OCI-LY7 (cell line): Measurements from ENCODE around the gene FCHSD2. TPM values are rescaled to one million over a fixed set of nuclear protein-coding genes. Genes with fewer than 3 reads are reported as not detected.

Experiments
- BruUV-seq: library from RNA; stranded (reverse); fragments of 400-500 nt; replicated peaks from 2 replicates; lab custom pipeline; 2021; lab: Mats Ljungman, UMichigan
- CTCF ChIA-PET: fragments of 300-600 bp; sonication (Branson Sonifier 250); formaldehyde crosslinking; loops from one replicate; lab custom pipeline; 2022; ENCODE audit warnings: antibody characterized with exemption; ENCODE audit not compliant: unreplicated experiment; lab: Charles Lee
- POLR2A ChIA-PET: fragments of 300-600 bp; sonication (Branson Sonifier 250); formaldehyde crosslinking; loops from one replicate; lab custom pipeline; 2022; ENCODE audit warnings: antibody characterized with exemption; lab: Charles Lee
- DNase-seq: peaks from one replicate; pipeline ENCODE4 v3.0.0-alpha.2; 2015; ENCODE audit warnings: low spot score
- H2AFZ ChIP-seq: fragments of 200-600 bp; sonication (generic), shearing (Covaris generic); 2 replicates; pipeline ENCODE4 v1.6.1; 2014; ENCODE audit warnings: mild to moderate bottlenecking, antibody characterized with exemption, low read length, moderate library complexity
- H3K27ac ChIP-seq: fragments of 200-600 bp; sonication (generic); 2 replicates; pipeline ENCODE4 v1.5.1; 2014; ENCODE audit warnings: mixed run types, low read depth, mild to moderate bottlenecking, moderate library complexity, low read length, inconsistent platforms; ENCODE audit not compliant: poor library complexity, severe bottlenecking
- H3K36me3 ChIP-seq: fragments of 200-600 bp; sonication (generic); 2 replicates; pipeline ENCODE4 v1.6.1; 2014; ENCODE audit warnings: mild to moderate bottlenecking, antibody characterized with exemption, low read length, moderate library complexity, mixed read lengths; ENCODE audit not compliant: insufficient read depth
- H3K4me1 ChIP-seq: fragments of 200-600 bp; sonication (generic); 2 replicates; pipeline ENCODE4 v1.5.1; 2014; ENCODE audit warnings: mild to moderate bottlenecking, low read length; ENCODE audit not compliant: insufficient read depth, poor library complexity, severe bottlenecking
- H3K4me2 ChIP-seq: fragments of 200-600 bp; sonication (generic); 2 replicates; pipeline ENCODE4 v1.6.1; 2014; ENCODE audit warnings: mild to moderate bottlenecking, low read length
- H3K4me3 ChIP-seq: fragments of 200-600 bp; sonication (generic); 2 replicates; pipeline ENCODE4 v1.5.1; 2014; ENCODE audit warnings: mild to moderate bottlenecking, low read depth, low read length; ENCODE audit not compliant: poor library complexity, severe bottlenecking
- H3K79me2 ChIP-seq: fragments of 200-600 bp; sonication (generic); 2 replicates; pipeline ENCODE4 v1.6.1; 2016; ENCODE audit warnings: low read depth, mild to moderate bottlenecking, low read length, moderate library complexity, mixed read lengths; ENCODE audit not compliant: insufficient read depth
- H3K9me2 ChIP-seq: fragments of 200-600 bp; sonication (generic); 2 replicates; pipeline ENCODE4 v1.6.1; 2016; ENCODE audit warnings: mild to moderate bottlenecking, low read length, mixed read lengths; ENCODE audit not compliant: insufficient read depth
- H3K9me3 ChIP-seq: fragments of 200-600 bp; sonication (generic); 2 replicates; pipeline ENCODE4 v1.6.1; 2014; ENCODE audit warnings: mild to moderate bottlenecking, mixed run types, low read length, mixed read lengths
- H4K20me1 ChIP-seq: fragments of 200-600 bp; sonication (generic); 2 replicates; pipeline ENCODE4 v1.6.1; 2014; ENCODE audit warnings: mild to moderate bottlenecking, antibody characterized with exemption, low read length, moderate library complexity, mixed read lengths; ENCODE audit not compliant: insufficient read depth
- EZH2phosphoT487 ChIP-seq: fragments of 200-600 bp; sonication (generic); IDR thresholded peaks from 2 replicates; pipeline ENCODE4 v1.6.1; 2018; ENCODE audit warnings: low read depth, borderline replicate concordance, mild to moderate bottlenecking, mixed run types, antibody characterized with exemption, low read length, moderate library complexity, mixed read lengths
- intact Hi-C: fragments of 100-400 bp; cut with micrococcal nuclease; formaldehyde crosslinking; loops from one replicate; pipeline ENCODE4 v1.10.0; 2022; ENCODE audit not compliant: unreplicated experiment
- total RNA-seq, 2 experiments: library from RNA; depleted of rRNA in 1 of 2; stranded (reverse); fragments of >200 nt in 1 of 2; shearing (Covaris generic) in 1 of 2; gene quantifications; 2 replicates each; pipeline ENCODE4 v1.2.3, GENCODE V29; 2014 to 2022
- TF ChIP-seq, protein P1 (sequence below): fragments of 200-600 bp; sonication (generic); conservative IDR thresholded peaks from 2 replicates; pipeline ENCODE4 v1.5.1; 2014; ENCODE audit warnings: mild to moderate bottlenecking, antibody characterized with exemption, low read length, moderate library complexity, mixed read lengths

Gene FCHSD2
- total RNA-seq, 2 experiments from 2014 or later: 39.0 to 147 TPM

DNA sequence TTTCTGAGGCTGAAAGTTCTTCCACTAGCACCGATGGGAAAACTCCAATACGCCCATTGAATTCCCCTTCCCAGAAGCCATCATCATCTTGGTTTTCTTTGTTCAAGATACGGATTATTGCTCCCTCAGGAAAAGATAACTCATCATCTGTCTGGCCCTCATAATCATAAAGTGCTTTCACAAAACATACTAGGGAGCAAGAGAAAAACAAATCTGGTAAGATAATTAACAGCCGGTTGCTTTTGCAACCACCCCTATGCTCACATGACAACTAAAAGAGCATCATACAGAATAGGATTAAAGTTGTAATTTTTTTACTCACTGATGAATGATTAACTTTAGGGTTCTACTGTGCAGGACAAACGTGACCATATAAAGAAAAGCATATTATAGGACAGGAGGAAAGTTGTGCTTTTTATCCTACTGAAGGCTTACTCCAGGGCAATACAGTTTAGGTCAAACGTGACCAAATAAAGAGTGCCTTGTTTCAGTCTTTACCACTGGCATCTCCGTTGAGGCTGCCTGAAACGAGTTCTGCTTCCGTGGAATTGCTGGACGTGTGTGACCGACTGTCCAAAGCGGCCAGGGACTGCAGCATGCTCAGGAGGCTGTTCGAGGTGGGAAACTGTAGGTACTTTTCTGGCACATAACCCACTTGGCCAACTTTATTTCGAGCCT is 299.3 kb downstream of the FCHSD2 start:
- H3K27ac ChIP-seq: no peak overlapping the region
- H3K9me2 ChIP-seq: no peaks in the 10 kb centered on the region
- DNase-seq: no peak
- intact Hi-C loops: no loop called here
- peaks cover 97% of the 10 kb centered on the region for H3K36me3 ChIP-seq
- no peak overlapping the region for H3K4me3 ChIP-seq
- TF ChIP-seq, protein P1, sequence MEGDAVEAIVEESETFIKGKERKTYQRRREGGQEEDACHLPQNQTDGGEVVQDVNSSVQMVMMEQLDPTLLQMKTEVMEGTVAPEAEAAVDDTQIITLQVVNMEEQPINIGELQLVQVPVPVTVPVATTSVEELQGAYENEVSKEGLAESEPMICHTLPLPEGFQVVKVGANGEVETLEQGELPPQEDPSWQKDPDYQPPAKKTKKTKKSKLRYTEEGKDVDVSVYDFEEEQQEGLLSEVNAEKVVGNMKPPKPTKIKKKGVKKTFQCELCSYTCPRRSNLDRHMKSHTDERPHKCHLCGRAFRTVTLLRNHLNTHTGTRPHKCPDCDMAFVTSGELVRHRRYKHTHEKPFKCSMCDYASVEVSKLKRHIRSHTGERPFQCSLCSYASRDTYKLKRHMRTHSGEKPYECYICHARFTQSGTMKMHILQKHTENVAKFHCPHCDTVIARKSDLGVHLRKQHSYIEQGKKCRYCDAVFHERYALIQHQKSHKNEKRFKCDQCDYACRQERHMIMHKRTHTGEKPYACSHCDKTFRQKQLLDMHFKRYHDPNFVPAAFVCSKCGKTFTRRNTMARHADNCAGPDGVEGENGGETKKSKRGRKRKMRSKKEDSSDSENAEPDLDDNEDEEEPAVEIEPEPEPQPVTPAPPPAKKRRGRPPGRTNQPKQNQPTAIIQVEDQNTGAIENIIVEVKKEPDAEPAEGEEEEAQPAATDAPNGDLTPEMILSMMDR: no peak
- no peak for TF ChIP-seq EZH2phosphoT487
- H2AFZ ChIP-seq: no peak overlapping the region
- no TSS peak for BruUV-seq
- H3K4me1 ChIP-seq: no peaks in the 10 kb centered on the region
- H3K9me3 ChIP-seq: no peaks in the 10 kb centered on the region
- CTCF ChIA-PET: no interaction called here
- no peaks in the 10 kb centered on the region for H3K79me2 ChIP-seq
- no peak overlapping the region for H3K4me2 ChIP-seq
- POLR2A ChIA-PET: no interaction called here
- no peaks in the 10 kb centered on the region for H4K20me1 ChIP-seq

DNA sequence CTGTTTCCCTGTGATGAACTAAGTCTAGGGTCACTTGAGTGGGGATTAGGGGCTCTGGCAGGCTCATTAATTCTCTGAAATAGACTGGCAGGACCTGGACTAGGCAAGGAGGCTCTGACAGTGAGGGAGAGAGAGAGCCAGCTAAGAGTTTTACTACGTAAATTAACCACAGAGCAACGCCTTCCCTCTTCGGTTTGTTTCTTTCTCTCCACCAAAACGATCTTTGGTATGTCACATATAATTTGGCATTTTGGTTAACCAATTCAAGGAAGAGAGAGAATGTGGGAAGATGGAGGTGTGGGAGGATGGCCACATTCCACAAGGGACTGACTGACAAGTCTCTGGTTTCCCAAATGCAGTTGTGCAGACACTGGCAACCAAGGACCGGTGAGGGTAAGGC is 300.0 kb downstream of the FCHSD2 start:
- Histone ChIP-seq H2AFZ (no peak overlapping the region), H3K4me3 (no peak overlapping the region), H3K27ac (no peak overlapping the region), H3K4me2 (no peak overlapping the region), H4K20me1 (no peaks in the 10 kb centered on the region), H3K4me1 (no peaks in the 10 kb centered on the region), H3K9me3 (no peaks in the 10 kb centered on the region), H3K9me2 (no peaks in the 10 kb centered on the region), H3K36me3 (peaks cover 98% of the 10 kb centered on the region), H3K79me2 (no peaks in the 10 kb centered on the region)
- TF ChIP-seq, protein P1: no peak
- no peak for TF ChIP-seq EZH2phosphoT487
- no peak for DNase-seq
- intact Hi-C loops: no loop called here
- no TSS peak for BruUV-seq
- ChIA-PET POLR2A (interaction anchor here (0.5 to 1.1 kb wide), 2 partner anchors 8 to 26 kb away, joined by 3 to 6 read pairs; no protein-coding TSS in a partner anchor), CTCF (no interaction called here)

DNA sequence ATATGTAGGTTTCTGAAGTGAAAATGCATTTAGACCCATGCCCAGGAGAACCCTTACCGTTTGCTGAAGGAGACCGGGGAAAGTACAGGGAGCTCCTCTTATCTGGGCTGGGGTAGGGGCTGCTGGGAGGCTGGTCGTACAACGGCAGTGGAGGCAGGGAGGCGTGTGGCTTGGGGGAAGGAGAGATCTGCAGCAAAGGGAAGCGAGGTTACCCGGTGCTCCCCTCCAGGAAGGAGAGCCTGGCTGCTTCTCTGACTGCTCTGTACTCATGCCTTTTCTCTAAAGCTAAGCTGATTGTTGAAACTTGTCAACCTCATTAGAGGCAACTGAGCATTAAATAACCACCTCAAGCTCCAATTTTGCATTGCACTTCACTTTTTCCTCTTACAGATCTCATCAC is 300.7 kb downstream of the FCHSD2 start:
- intact Hi-C loops: no loop called here

More for the DNA sequence above, 300.7 kb downstream of the FCHSD2 start:
- no peak for DNase-seq
- Histone ChIP-seq H3K79me2 (no peaks in the 10 kb centered on the region), H3K36me3 (peaks cover 97% of the 10 kb centered on the region), H3K27ac (no peak overlapping the region), H3K4me3 (no peak overlapping the region), H3K9me3 (no peaks in the 10 kb centered on the region), H3K4me2 (no peak overlapping the region), H2AFZ (no peak overlapping the region), H4K20me1 (no peaks in the 10 kb centered on the region), H3K9me2 (no peaks in the 10 kb centered on the region), H3K4me1 (no peaks in the 10 kb centered on the region)
- CTCF ChIA-PET: no interaction called here
- TF ChIP-seq EZH2phosphoT487: no peak
- TF ChIP-seq, protein P1: no peak
- no TSS peak for BruUV-seq
- POLR2A ChIA-PET: interaction anchor here (0.5 to 1.1 kb wide), 3 partner anchors 9 to 723 kb away, joined by 3 to 7 read pairs (median 6); no protein-coding TSS in a partner anchor
